Measurements from ENCODE around the gene LSM3. TPM values are rescaled to one million over a fixed set of nuclear protein-coding genes. Genes with fewer than 3 reads are reported as not detected.

Gene LSM3
- total and polyA plus RNA-seq, 2 of the 4 experiments (the other 2 are of a cell fraction): 3.4 to 11.5 TPM

DNA sequence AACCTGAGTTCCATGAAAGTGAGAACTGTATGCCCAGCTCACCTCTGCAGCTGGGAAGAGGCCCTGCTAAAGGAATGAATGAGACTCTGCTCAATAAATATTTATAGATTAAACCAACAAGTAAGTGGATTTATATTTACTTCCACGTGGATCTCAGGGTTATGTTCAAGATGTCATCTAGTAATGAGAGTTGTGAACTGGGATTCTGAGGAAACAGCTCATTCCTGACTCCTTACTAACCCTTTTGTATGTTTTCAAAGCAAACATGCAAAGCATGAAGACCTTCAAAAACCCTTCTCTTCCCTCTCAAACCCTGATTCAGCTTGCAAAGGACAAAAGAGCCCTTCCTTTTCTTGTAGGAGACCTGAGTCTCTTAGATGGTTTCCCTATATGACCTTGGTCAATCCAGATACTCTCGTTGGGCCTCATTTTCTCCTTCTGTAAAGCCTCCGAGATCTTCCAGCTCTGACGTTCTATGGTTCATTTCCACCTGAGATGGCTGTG, 53.4 kb downstream of the LSM3 start:
- BruUV-seq (replicated peaks): no TSS peak
- Histone ChIP-seq H4K91ac (ENCODE audit: insufficient read depth, low read depth, low read length) (peak overlapping the region; percentile 100), H2AK9ac (replicated peaks; ENCODE audit: low read depth, low read length, poor library complexity) (peak overlapping the region; percentile 1), H3K9ac (ENCODE audit: low read depth, low read length) (peak overlapping the region; percentile 34; the same call in 1 of the 2 replicates), H2BK120ac (ENCODE audit: low read depth, low read length) (peak overlapping the region; percentile 99), H3K4me3 (ENCODE audit: insufficient read depth, low read depth, low read length) (no peak overlapping the region), H3K14ac (replicated peaks; ENCODE audit: low read depth, low read length) (peak overlapping the region; percentile 82), H3K56ac (ENCODE audit: extremely low read depth, insufficient read depth, low read length) (peak overlapping the region; percentile 90), H2AFZ (replicated peaks; ENCODE audit: low read length, poor library complexity) (no peak overlapping the region), H2BK5ac (ENCODE audit: low read depth, low read length, poor library complexity, severe bottlenecking) (peak overlapping the region; percentile 64), H3K4ac (ENCODE audit: low read depth, low read length) (peak overlapping the region; percentile 99), H3K79me1 (ENCODE audit: low read depth in 1 of 2, low read length in 2 of 2) (no peaks in the 10 kb centered on the region; a peak in 1 of 4 replicates), H3K9me1 (ENCODE audit: insufficient read depth, low read length) (peaks cover 21% of the 10 kb centered on the region), H2BK20ac (ENCODE audit: low read depth, low read length) (peak overlapping the region; percentile 99), H3K27ac (ENCODE audit: insufficient read depth, low read length) (peak overlapping the region; percentile 83), H3K36me3 (ENCODE audit: control insufficient read depth, insufficient read depth, low read length) (no peaks in the 10 kb centered on the region), H4K8ac (ENCODE audit: low read depth in 2 of 2, low read length in 2 of 2) (peak overlapping the region; percentile 81 to 91; a peak in 3 of 4 replicates), H3K18ac (ENCODE audit: low read depth, low read length) (peak overlapping the region; percentile 97), H3K4me1 (ENCODE audit: control insufficient read depth, insufficient read depth, low read length) (peaks cover 41% of the 10 kb centered on the region), H3K23ac (ENCODE audit: low read depth, low read length) (peak overlapping the region; percentile 95), H3K4me2 (ENCODE audit: low read depth, low read length) (peak overlapping the region; percentile 29), H4K20me1 (ENCODE audit: insufficient read depth, low read length) (0 out of 2 replicates have a peak, but pooled peaks cover 3% of the 10 kb centered on the region), H2AK5ac (ENCODE audit: low read depth, low read length) (peak overlapping the region; percentile 77), H4K5ac (ENCODE audit: low read depth, low read length) (peak overlapping the region; percentile 66), H3K9me3 (ENCODE audit: control insufficient read depth, insufficient read depth, low read length) (peaks cover 2% of the 10 kb centered on the region; the same call in 1 of the 2 replicates), H3K27me3 (ENCODE audit: control insufficient read depth, insufficient read depth, low read length) (no peaks in the 10 kb centered on the region), H2BK15ac (ENCODE audit: low read depth, low read length) (peak overlapping the region; percentile 100; the same call in 2 of the 3 replicates)
- WGBS, 2 experiments (ENCODE audit: extremely low coverage in 2 of 2, insufficient read length in 1 of 2): 83% methylated on average over 3 of the region's 4 CpGs; no CpG with 5 or more reads in 1 of the 2 experiments
- ChIA-PET POLR2A (ENCODE audit: unreplicated experiment) (interaction anchor here (0.6 to 0.9 kb wide), 2 partner anchors 20 to 162 kb away, joined by 3 read pairs; no protein-coding TSS in a partner anchor), CTCF (interaction anchor here (0.6 to 1.6 kb wide), 4 partner anchors 10 to 231 kb away, joined by 3 to 6 read pairs (median 4); no protein-coding TSS in a partner anchor)
- dilution Hi-C loops (cut with HindIII; ENCODE audit: low sequenced_read_pairs, unreplicated experiment) (no loop called here), in situ Hi-C loops (cut with MboI; ENCODE audit: low sequenced_read_pairs) (no loop called here), intact Hi-C loops (cut with micrococcal nuclease) (no loop called here)
- TF ChIP-seq MAFK (IDR thresholded peaks at IDR 0.05; ENCODE audit: low read depth, low read length) (no peak), CEBPB (IDR thresholded peaks at IDR 0.05; ENCODE audit: low read depth, low read length) (peak; percentile 45; the same call in 1 of the 2 replicates), RCOR1 (IDR thresholded peaks at IDR 0.05; ENCODE audit: insufficient replicate concordance, low read length) (no peak), MXI1 (IDR thresholded peaks at IDR 0.05; ENCODE audit: borderline replicate concordance, low read depth, low read length) (peak; percentile 72), NFE2L2 (IDR thresholded peaks at IDR 0.05; ENCODE audit: low read depth, low read length) (no peak), BHLHE40 (IDR thresholded peaks at IDR 0.05; ENCODE audit: low read depth, low read length) (no peak)
- TF ChIP-seq, protein P1, sequence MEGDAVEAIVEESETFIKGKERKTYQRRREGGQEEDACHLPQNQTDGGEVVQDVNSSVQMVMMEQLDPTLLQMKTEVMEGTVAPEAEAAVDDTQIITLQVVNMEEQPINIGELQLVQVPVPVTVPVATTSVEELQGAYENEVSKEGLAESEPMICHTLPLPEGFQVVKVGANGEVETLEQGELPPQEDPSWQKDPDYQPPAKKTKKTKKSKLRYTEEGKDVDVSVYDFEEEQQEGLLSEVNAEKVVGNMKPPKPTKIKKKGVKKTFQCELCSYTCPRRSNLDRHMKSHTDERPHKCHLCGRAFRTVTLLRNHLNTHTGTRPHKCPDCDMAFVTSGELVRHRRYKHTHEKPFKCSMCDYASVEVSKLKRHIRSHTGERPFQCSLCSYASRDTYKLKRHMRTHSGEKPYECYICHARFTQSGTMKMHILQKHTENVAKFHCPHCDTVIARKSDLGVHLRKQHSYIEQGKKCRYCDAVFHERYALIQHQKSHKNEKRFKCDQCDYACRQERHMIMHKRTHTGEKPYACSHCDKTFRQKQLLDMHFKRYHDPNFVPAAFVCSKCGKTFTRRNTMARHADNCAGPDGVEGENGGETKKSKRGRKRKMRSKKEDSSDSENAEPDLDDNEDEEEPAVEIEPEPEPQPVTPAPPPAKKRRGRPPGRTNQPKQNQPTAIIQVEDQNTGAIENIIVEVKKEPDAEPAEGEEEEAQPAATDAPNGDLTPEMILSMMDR (conservative IDR thresholded peaks at IDR 0.05; ENCODE audit: low read depth, low read length): no peak
- TF ChIP-seq, protein P2, sequence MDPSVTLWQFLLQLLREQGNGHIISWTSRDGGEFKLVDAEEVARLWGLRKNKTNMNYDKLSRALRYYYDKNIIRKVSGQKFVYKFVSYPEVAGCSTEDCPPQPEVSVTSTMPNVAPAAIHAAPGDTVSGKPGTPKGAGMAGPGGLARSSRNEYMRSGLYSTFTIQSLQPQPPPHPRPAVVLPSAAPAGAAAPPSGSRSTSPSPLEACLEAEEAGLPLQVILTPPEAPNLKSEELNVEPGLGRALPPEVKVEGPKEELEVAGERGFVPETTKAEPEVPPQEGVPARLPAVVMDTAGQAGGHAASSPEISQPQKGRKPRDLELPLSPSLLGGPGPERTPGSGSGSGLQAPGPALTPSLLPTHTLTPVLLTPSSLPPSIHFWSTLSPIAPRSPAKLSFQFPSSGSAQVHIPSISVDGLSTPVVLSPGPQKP (IDR thresholded peaks at IDR 0.05; ENCODE audit: borderline replicate concordance, low read depth, low read length): no peak
- TF ChIP-seq, protein P3, sequence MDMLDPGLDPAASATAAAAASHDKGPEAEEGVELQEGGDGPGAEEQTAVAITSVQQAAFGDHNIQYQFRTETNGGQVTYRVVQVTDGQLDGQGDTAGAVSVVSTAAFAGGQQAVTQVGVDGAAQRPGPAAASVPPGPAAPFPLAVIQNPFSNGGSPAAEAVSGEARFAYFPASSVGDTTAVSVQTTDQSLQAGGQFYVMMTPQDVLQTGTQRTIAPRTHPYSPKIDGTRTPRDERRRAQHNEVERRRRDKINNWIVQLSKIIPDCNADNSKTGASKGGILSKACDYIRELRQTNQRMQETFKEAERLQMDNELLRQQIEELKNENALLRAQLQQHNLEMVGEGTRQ (IDR thresholded peaks at IDR 0.05; ENCODE audit: low read depth, low read length): no peak
- DNase-seq (peak; percentile 87), ATAC-seq (ENCODE audit: low read depth) (peak; percentile 69)
